ENCODE data around the gene GOLGA2.
"Not testable (repeated sequence)": the region's sequence is repeated elsewhere in the genome, so short reads cannot be mapped to it uniquely, and the experiment has no call there.

Gene GOLGA2

DNA sequence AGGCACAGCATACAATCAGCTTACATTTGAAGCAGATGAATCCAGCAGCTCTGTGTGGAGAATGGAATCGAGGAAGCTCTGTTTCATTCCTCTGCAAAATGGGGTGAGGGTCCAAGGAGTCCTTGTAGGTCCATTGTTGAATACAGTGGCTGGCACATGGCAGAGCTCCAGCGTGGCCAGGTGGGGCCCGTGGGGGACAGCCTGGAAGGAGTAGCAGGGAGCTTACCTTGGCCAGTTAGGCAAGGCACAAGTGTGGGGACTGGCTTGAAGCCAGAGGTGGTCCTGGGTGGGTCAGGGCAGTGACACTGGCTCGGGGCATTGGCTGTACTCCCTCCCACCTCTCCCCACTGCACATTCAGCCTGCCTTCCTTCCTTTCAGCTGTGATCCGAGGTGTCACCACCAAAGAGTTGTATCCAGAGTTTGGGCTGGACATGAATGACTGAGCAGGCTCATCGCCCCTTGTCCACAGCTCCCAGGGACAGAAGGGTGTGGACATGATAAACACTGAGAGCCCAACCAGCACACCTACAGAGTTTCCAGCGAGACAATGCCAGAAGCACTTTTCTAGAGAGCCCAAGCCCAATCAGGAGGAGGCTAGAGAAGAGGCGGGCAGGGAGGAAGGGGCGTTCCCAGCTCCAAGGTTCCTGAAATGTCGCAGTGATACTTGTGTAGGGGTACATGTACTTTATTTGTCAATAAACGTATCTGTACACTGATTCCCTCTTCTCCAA lies 12.6 kb upstream of the GOLGA2 start:
- DNase-seq: no peak

DNA sequence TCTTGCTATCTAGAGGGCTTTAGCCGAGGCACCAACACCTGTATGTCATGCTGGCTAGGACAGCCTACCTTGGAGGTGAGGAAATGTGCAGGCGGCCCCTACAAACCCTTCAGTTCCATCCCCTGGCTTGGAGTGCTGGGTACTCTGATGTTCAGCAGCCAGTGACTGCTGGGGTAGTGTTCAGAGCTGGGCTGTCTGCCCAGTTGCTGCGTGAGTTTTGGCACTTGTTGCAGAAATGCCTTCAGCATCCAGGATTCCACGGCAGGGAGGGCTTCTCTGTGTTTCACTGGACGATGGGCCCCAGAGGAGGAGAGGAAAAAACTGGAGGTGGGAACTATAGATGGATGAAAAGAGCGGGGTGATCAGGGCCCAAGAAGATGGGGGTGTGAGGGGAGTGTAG lies 10.6 kb upstream of the GOLGA2 start:
- DNase-seq: no peak

DNA sequence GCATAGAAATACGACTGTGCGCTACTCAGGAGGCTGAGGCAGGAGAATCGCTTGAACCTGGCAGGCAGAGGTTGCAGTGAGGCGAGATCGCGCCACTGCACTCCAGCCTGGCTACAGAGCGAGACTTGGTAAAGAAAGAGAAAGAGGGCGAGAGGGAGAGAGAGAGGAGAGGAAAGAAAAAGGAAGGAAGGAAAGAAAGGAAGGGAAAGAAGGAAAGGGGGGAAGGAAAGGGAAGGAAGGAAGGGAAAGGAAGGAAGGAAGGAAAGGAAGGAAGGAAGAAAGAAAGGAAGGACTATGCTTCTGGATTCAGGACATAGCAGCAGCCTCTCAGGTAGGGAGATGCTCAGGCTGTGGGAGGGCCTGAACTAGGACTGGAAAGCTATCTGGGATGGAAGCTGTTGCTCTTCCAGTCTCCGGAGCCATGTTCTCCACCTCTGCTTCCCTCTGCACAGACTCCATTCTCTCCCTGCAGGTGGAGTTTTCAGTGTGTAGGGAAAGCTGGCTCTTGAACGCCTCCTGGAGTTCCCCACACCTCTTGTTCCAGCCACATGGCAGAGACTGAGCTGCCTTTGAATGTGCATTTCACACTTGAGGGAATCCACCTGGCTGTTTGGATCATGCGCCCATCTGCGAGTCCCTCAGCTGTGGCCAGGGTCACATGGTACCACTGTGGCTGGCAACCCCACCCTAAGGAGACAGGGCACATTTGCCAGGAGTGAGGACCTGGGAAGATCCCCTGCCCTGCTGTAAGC lies 9.4 kb upstream of the GOLGA2 start:
- no peak for DNase-seq

DNA sequence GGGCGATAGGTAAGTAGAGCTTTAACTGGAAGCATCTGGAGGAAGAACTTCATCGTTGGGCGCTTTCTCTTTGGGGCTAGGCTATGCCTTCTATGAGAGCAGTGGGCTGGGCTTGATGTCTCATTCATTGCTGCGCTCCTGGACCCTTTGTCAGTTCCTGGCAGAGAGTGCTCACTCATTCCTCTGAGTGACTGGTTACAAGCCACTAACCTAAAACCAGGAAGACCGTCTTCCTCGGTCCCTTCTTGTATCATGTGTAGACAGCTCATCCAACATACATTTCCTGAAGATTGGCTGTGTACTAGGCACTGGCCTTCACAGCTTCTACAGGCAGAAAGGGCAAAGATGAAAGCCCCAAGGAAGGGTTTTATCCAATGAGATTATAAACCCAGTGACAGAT lies 6.7 kb upstream of the GOLGA2 start:
- DNase-seq: no peak

DNA sequence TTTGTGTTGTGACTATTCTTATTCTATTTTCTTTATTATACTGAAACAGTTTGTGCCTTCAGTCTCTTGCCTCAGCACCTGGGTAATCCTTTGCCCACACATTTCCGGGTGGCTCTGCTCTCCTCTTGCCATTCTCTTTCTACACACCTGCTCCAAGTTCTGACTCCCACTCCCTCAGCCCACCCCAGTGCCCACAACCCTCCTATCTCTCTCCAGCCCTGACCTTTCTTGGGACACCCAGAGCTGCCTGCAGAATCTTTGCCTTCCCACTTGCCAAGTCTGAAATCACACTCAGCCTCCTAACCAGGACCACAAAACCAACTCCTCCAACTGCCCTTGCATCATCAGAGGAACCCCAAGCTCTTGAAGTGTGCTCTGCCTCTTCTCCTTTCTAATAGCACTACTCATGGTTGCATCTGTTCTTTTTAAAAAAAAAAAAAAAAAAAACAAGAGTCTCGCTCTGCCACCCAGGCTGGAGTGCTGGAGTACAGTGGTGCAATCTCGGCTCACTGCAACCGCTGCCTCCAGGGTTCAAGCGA lies 4.3 kb upstream of the GOLGA2 start:
- DNase-seq: no peak

DNA sequence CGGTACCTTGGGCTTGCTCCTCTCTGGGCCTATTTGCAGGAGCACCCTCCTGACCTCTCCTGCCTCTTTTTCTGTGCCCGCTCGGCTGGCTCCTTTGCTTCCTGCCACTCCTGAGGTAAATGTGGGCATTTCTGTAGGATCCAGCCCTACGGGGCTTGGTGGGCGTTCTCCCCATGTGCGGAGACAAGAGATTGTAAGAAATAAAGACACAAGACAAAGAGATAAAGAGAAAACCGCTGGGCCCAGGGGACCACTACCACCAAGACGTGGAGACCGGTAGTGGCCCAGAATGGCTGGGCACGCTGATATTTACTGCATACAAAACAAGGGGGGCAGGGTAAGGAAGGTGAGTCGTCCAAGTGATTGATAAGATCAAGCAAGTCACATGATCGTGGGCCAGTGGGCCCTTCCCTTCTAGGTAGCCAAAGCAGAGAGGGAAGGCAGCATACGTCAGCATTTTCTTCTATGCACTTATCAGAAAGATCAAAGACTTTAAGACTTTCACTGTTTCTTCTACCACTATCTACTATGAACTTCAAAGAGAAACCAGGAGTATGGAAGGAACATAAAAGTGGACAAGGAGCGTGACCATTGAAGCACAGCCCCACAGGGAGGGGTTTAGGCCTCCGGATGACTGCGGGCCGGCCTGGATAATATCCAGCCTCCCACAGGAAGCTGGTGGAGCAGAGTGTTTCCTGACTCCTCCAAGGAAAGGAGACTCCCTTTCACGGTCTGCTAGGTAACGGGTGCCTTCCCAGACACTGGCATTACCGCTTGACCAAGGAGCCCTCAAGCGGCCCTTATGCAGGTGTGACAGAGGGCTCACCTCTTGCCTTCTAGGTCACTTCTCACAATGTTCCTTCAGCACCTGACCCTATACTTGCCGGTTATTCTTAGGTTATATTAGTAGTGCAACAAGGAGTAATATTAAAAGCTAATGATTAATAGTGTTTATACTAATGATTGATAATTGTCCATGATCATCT lies 3.6 kb upstream of the GOLGA2 start:
- not testable (repeated sequence) for DNase-seq

DNA sequence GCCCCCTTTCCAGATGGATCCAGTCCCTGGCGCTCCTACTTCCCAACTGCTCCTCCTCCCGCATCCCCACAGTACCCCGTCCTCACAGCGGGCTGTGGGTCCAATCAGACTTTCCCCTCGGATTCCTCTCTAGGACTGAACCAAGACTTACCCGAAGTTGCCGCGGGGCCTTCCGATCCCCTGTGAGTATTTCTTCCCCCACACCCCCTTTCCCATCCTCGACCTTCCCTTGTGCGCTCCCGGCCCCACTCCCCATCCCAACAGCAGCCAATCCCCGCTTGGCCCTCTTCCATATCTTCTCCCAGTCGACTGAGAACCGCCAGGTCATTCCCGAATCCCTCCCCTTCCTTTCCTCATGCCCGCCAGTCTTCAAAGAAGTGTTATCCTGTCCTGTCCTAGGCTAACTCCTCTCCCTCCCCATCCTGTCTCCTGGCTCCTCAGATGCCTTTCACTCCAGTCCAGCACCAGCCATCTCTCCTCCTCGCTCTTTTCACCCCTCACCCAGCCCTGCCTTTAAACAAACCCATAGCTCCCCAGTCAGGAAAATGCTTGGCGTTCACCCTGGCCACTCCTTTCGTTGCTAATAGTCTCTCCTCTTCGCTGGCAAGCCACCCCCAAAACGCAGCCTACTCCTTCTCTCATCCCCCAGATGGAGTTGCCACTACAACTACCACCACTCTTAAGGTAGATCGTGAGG lies 915 bp upstream of the GOLGA2 start:
- no peak for DNase-seq

DNA sequence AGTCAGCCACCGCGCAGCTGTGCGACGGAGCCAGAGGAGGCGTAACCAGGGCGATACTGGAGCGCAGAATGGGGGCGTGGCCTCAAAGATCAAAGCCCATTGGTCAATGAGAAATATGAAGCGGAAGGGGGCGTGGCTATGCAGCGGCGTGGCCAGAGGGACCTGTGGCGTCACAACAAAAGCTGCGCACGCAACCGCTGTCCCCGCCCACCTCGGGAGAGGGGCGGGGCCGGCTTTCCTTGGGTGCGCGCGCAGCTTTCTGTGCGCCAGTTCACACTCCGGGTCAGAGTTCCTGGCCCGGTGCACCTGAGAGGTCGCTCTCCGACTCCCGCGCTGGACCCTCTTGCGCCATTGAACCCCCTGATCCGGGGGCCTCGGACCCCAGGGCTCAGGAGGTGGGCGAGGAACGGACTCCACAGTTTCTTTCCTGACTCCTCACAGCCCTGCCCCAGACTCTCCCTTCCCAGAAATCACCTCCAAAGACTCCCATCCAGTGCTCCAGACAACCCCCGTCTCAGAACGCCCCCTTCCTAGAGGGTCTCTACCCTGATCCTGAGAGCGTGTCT lies 284 bp upstream of the GOLGA2 start, which contains the start of gene SWI5:
TSS of gene SWI5 (plus strand) at position 269 of the 566 bp plus-strand sequence.
- DNase-seq: peak; percentile 99

DNA sequence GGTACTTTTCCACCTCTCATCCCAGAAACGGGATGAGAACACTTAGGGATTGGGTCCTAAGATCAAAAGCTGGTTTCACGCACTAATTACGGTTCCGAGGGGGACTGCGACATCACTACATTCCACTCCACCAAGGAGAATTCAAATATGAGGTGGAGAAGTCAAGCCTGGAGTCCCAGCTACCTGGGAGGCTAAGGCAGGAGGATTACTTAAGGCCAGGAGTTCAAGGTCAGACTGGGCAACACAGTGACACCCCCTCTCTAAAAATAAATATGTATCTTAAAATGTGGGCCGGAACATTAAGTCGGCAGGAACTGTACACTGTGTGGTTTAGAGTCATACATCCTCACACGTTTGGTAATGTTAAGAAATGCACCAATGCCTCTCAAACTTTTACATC lies 1.6 kb downstream of the GOLGA2 start:
- DNase-seq: no peak

DNA sequence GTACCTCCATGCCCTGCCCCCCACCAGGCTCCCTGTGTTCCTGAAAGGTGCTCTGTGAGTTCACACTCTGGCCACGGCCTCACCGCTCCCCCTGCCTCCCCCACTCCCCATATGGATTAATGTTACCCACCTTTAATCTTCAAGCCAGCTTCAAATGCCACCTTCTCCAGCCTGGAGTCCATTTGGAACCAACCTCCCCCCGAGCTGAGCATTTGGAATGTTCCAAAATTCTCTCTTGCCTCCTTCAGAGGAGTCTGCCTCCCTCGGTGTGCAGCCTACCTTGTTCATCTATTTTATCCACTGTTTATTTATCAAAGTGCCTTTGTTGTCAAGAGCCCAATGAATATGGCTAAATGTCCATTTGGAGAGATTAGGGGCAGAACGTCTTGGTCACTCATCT lies 4.3 kb downstream of the GOLGA2 start:
- no peak for DNase-seq

DNA sequence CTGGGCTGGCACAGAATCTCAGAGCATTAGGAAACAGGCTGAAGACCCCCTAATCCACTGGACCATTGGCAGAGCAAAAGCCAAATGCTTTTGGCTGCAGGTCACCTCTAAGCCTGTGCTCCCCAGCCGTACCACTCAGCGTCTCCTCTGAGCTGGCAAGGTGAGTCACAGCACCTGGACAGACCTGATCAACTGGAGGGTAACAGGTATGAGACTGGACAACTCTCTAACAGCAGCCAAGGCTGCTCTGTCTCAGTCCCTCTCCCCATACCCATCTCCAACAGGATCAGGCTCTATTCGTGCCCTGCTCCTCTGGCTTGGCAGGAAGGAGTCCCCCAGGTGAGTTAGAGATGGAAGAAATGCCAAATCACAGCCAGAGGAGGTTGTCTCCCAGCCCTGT lies 4.7 kb downstream of the GOLGA2 start:
- DNase-seq: no peak

DNA sequence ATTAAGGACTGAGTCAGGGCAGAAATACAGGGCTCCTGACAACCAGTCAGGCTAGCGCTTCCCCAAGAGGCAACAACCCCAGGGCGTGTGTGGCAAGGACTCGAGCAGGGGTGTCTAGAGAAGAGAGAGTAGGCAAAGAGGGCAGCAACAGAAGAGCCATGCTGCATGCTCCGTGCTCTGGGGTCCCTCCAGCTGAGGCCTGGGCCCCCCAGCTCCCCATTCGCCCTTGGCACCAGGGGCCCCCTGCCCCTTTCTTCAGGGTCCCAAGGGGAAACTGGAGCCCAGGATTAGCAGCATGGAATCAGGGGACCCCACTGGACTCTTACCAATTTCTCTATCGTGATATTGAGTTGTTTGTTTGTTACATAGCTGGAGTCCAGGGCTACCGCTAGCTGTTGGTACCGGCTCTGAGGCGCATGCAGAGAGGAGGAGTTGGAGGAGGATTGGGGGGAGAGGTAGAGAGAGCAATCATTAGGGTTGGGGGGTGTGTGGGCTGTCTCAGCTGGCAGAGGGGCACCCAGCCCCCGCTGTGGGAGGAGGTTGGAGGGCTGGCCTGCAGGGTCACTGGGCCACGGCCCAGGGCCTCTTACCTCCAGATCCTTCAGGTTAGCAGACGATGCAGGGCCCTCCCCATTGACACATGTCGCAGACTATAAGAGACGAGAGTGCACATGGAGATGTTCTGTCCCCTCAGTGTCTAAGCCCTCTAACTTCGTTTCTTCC lies 8.8 kb downstream of the GOLGA2 start:
- DNase-seq: no peak

DNA sequence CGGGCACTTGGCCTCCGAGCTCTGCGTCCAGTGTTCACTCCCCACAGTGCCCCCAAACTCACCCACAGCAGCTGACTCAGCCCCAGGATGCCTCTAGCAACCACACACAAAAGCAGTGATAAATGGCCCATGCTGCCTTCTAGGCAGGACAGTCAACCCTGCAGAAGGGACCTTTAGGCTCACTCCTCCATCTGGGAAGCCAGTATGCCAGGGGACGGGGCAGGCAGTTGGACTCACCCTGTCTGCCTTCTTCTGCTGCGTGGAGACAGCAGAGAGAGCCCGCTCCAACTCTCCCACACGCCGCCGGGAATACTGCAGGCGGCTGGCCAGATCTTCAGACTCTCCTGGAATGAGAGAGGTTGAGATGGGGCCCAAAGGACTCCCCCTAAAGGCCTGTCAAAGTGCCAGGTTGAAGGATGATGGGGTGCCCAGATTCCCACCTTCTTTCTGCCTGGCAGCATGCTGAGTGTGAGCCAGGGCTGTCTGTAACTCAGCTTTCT lies 10.4 kb downstream of the GOLGA2 start:
- DNase-seq: no peak

DNA sequence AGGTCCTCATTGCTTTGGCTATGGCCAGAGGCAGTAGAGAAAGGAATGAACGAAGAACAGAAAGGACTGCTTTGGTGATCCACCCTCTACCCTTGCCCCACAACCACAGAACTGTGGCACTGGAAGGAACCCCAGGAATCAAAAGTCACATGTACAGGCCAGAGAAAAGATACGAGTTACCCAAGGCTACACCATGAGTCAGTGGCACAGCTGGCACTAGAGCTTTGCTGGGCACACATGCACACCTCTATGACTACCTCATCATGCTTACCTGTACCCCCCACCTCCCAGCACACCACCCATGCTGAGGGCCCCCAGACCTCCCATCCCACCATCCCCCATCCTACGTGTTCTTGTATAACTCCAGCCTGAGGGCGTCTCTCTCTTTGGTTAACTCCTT lies 13.1 kb downstream of the GOLGA2 start:
- no peak for DNase-seq

DNA sequence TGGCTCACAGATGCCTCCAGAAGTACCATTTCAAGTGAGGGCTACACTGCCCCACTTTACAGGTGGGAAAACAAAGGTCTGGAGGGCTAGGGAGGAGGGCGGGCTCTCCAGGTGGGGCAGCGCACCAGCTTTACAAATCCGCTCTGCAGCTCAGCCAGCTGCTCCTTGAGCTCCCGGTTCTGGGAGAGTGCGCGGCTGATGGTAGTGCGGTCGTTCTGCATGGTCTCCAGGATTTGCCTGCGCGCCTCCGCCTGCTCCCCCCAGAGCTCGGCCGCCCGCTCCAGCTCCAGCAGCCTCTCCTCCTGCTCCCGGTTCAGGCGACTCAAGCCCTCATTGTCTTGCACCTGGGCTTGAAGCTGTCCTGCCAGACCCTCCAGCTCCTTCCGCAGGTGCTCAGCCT lies 15.5 kb downstream of the GOLGA2 start:
- DNase-seq: no peak

DNA sequence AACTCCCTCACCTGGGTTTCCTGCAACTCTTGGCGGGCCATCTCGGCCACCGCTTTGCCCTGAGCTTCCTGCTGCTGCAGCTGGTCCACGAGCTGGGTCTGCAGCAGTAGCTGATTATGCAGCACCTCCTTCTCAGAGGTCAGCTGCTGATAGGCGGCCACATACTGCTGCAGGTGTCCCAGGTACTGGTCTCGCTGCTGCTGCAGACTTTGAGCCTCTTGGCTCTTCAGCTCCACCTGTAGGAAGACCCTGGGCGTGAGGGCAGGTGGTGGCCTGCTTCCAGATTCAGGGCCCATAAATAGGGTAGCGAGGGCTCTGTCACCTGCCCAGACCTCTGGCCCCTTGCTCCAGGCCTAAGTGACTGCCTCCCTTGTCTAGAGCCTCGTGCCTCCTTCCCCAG lies 16.7 kb downstream of the GOLGA2 start:
- DNase-seq: no peak

DNA sequence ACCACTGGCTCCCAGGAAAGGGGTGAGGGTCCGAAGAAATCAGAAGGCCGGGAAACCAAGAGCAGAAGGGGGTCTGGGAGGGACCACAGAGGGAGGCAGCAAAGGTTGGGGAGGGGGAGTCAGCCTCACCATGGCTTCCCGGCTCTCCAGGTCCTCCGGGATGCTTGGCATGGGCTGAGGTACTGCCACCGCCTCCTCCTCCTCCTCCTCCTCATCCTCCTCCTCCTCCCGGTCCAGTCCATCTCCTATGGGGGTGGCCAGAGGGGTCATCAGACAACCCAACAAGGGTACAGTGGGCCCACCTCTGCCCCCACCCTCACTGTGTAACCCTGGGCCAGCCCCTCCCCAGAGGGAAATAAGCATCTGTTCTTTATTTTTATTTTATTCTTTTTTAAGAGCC lies 17.5 kb downstream of the GOLGA2 start:
- DNase-seq: no peak

DNA sequence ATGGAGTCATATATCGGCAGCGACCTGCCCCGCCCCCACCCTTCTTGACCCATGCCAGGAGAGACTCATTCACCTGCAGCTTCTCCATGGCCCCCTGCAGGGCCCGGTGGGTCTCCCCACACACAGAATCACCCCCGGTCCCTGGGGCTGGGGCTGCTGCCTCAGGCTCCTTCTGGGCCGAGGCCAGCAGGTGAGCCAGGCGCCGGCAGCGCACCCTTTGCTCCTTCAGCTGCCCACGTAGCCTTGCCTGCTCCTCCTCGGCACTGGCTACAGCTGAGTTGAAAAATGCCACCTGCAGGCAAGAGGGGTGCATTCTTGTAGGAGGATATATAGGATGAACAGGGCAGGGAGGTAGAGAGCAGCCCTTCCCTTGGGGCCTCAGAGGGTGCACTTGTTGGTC lies 17.9 kb downstream of the GOLGA2 start:
- DNase-seq: no peak

DNA sequence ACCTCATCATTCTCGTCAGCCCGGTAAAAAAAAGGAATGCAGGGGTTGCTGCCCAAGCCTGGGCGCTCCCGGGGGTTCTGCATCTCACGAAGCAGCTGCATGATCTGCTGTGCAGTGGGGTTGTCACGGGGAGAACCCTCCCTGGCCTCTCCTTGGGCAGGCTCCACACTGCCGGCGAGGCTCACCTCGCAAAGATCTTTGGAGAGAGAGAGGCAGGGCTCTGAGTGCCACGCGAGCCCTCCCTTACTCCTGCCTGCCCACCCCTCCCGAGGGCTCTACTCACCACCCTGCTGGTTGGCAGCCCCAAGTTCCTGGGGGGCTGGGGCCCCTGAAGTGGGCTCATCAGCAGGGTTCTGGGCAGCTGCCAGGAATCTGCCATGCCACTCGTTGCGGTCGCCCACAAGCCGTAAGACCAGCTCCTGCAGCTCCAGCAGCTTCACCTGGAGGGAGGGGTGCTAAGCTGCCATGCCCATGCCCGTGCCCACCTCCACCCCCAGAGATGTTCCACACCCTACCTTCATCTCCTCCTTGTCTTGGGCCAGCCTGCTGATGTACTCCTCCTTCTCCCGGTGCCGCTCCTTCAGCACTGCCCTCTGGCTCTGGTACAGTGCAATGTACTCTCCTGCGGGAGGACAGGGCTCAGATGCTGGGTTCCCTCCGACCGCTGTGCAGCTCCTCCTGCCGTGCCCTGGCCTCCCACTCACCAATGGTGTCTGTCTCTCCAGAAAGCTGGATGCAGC lies 18.6 kb downstream of the GOLGA2 start:
- DNase-seq: no peak

Measured in CD4-positive, alpha-beta T cell treated with Interleukin-15 for 1 hour (primary cell).